T-helper 1 cell (primary cell): ENCODE results near the gene PAXX.

Experiments used
- DNase-seq, 5 donors: peaks; one replicate each; pipeline ENCODE4 v3.0.0-alpha.2; 2012 to 2020

PAXX gene

GRCh38 chr9:137034039-137034708 lies 42.0 kb downstream of the PAXX start:
- no peak for DNase-seq

GRCh38 chr9:137034709-137035506 lies 42.7 kb downstream of the PAXX start:
- DNase-seq = peak; percentile 71 to 93 (median 85)

- DNase-seq = no peak
Observed at GRCh38 chr9:137035507-137035834, 43.2 kb downstream of the PAXX start.

GRCh38 chr9:137035937-137036336 lies 43.7 kb downstream of the PAXX start:
- no peak for DNase-seq

- DNase-seq = no peak
Observed at GRCh38 chr9:137037035-137037434, 44.8 kb downstream of the PAXX start.

GRCh38 chr9:137037483-137037882 lies 45.3 kb downstream of the PAXX start:
- DNase-seq = no peak

- no peak for DNase-seq
Observed at GRCh38 chr9:137038916-137039315, 46.7 kb downstream of the PAXX start.

GRCh38 chr9:137039611-137040366 lies 47.6 kb downstream of the PAXX start:
- DNase-seq = no peak

- no peak for DNase-seq
Observed at GRCh38 chr9:137040568-137040967, 48.3 kb downstream of the PAXX start.

GRCh38 chr9:137041124-137041523 lies 48.9 kb downstream of the PAXX start:
- DNase-seq = no peak

GRCh38 chr9:137042751-137043727 lies 50.8 kb downstream of the PAXX start:
- DNase-seq = no peak
